Neural progenitor cell (in vitro differentiated cells): ENCODE data around the gene TTC8. TPM values are rescaled to one million over a fixed set of nuclear protein-coding genes. Genes with fewer than 3 reads are reported as not detected.

Source experiments
- DNase-seq: peaks from one replicate; pipeline ENCODE4 v3.0.0-alpha.2; 2016; ENCODE audit warnings: low spot score
- H2AFZ ChIP-seq: fragments of 200-600 bp; sonication (generic); replicated peaks from 2 replicates; pipeline ENCODE4 v1.6.1; 2016; ENCODE audit warnings: antibody characterized with exemption
- H3F3A ChIP-seq: fragments of 200-600 bp; sonication (generic); 2 replicates; pipeline ENCODE4 v1.6.1; 2016; ENCODE audit warnings: antibody characterized with exemption, low read depth
- H3K27ac ChIP-seq: fragments of 200-600 bp; sonication (generic); 2 replicates; pipeline ENCODE4 v1.5.1; 2016; ENCODE audit warnings: mild to moderate bottlenecking
- H3K27me3 ChIP-seq: fragments of 200-600 bp; sonication (generic); 2 replicates; pipeline ENCODE4 v1.6.1; 2016; ENCODE audit warnings: mild to moderate bottlenecking, moderate library complexity
- H3K36me3 ChIP-seq: fragments of 200-600 bp; sonication (generic); 2 replicates; pipeline ENCODE4 v1.5.1; 2016
- H3K4me1 ChIP-seq: fragments of 200-600 bp; sonication (generic); 2 replicates; pipeline ENCODE4 v1.6.1; 2016; ENCODE audit warnings: mixed run types
- H3K4me2 ChIP-seq: fragments of 200-600 bp; sonication (generic); 2 replicates; pipeline ENCODE4 v1.6.1; 2016
- H3K4me3 ChIP-seq: fragments of 200-600 bp; sonication (generic); 2 replicates; pipeline ENCODE4 v1.5.1; 2016
- H3K79me2 ChIP-seq: fragments of 200-600 bp; sonication (generic); 2 replicates; pipeline ENCODE4 v1.6.1; 2016; ENCODE audit warnings: low read depth
- H3K9ac ChIP-seq: fragments of 200-600 bp; sonication (generic); 2 replicates; pipeline ENCODE4 v1.6.1; 2016
- H3K9me3 ChIP-seq: fragments of 200-600 bp; sonication (generic); 2 replicates; pipeline ENCODE4 v1.5.1; 2016; ENCODE audit warnings: low read depth
- H4K20me1 ChIP-seq: fragments of 200-600 bp; sonication (generic); 2 replicates; pipeline ENCODE4 v1.6.1; 2016; ENCODE audit warnings: low read depth
- H3K27ac Mint-ChIP-seq: 3 replicates; pipeline ENCODE4 v1.8.0; 2021; ENCODE audit warnings: mixed read lengths
- H3K27me3 Mint-ChIP-seq: 2 replicates; pipeline ENCODE4 v1.8.0; 2022; ENCODE audit warnings: low read depth, mild to moderate bottlenecking, inconsistent platforms, moderate library complexity, mixed read lengths; ENCODE audit not compliant: insufficient read depth
- H3K36me3 Mint-ChIP-seq: 3 replicates; pipeline ENCODE4 v1.8.0; 2021; ENCODE audit warnings: mixed read lengths
- H3K4me1 Mint-ChIP-seq: 3 replicates; pipeline ENCODE4 v1.8.0; 2021; ENCODE audit warnings: mixed read lengths
- H3K4me3 Mint-ChIP-seq: 3 replicates; pipeline ENCODE4 v1.8.0; 2021; ENCODE audit warnings: mild to moderate bottlenecking, moderate library complexity, mixed read lengths
- H3K9me3 Mint-ChIP-seq: 3 replicates; pipeline ENCODE4 v1.8.0; 2020; ENCODE audit warnings: mixed read lengths
- EZH2 ChIP-seq: fragments of 200-600 bp; sonication (generic); IDR thresholded peaks from 2 replicates; pipeline ENCODE4 v1.6.1; 2017; ENCODE audit warnings: antibody characterized with exemption, mild to moderate bottlenecking, moderate library complexity
- EZH2phosphoT487 ChIP-seq: fragments of 200-600 bp; sonication (generic); IDR thresholded peaks from 2 replicates; pipeline ENCODE4 v1.6.1; 2017; ENCODE audit warnings: antibody characterized with exemption
- total RNA-seq: library from RNA; depleted of rRNA; stranded (reverse); fragments of >200 nt; gene quantifications from 2 replicates; pipeline ENCODE4 v1.2.3, GENCODE V29; 2015; ENCODE audit warnings: low replicate concordance
- TF ChIP-seq, protein P1 (sequence below): fragments of 200-600 bp; sonication (generic); IDR thresholded peaks from 2 replicates; pipeline ENCODE4 v1.5.1; 2017; ENCODE audit warnings: antibody characterized with exemption, mild to moderate bottlenecking

TTC8 gene
- total RNA-seq, 1 donor from 2014 or later, result 35.0 TPM

DNA sequence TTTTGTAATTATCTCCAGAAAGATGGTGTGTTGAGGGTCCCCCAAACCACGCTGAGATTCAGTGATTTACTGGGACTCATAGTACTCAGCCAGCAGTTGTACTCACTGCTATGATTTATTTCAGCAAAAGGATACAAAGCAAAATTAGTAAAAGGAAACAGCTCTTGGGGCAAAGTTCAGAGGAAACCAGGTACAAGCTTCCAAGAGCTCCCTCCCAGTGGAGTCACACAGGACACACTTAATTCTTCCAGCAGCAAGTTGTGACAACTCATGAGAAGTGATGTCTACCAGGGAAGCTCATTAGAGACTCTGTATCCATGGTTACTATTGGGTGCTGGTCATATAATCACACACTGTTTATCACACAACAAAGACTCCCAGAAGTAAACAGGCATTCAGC lies 38.7 kb downstream of the TTC8 start:
- H3K27ac ChIP-seq, result no peak overlapping the region
- H3K9me3 Mint-ChIP-seq, result no peaks in the 10 kb centered on the region
- H3K27ac Mint-ChIP-seq, result no peak overlapping the region
- H3K4me1 Mint-ChIP-seq, result peaks cover 4% of the 10 kb centered on the region
- TF ChIP-seq, protein P1, sequence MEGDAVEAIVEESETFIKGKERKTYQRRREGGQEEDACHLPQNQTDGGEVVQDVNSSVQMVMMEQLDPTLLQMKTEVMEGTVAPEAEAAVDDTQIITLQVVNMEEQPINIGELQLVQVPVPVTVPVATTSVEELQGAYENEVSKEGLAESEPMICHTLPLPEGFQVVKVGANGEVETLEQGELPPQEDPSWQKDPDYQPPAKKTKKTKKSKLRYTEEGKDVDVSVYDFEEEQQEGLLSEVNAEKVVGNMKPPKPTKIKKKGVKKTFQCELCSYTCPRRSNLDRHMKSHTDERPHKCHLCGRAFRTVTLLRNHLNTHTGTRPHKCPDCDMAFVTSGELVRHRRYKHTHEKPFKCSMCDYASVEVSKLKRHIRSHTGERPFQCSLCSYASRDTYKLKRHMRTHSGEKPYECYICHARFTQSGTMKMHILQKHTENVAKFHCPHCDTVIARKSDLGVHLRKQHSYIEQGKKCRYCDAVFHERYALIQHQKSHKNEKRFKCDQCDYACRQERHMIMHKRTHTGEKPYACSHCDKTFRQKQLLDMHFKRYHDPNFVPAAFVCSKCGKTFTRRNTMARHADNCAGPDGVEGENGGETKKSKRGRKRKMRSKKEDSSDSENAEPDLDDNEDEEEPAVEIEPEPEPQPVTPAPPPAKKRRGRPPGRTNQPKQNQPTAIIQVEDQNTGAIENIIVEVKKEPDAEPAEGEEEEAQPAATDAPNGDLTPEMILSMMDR, result no peak
- TF ChIP-seq EZH2phosphoT487, result no peak
- no peak for TF ChIP-seq EZH2
- no peak for DNase-seq
- no peak overlapping the region for H3K4me3 Mint-ChIP-seq
- H3K4me3 ChIP-seq, result no peak overlapping the region
- H4K20me1 ChIP-seq, result no peaks in the 10 kb centered on the region
- no peaks in the 10 kb centered on the region for H3F3A ChIP-seq
- H3K27me3 ChIP-seq, result no peaks in the 10 kb centered on the region
- no peaks in the 10 kb centered on the region for H3K9me3 ChIP-seq
- H2AFZ ChIP-seq, result no peak overlapping the region
- no peak overlapping the region for H3K9ac ChIP-seq
- no peaks in the 10 kb centered on the region for H3K4me1 ChIP-seq
- H3K79me2 ChIP-seq, result no peaks in the 10 kb centered on the region
- peaks cover 6% of the 10 kb centered on the region for H3K36me3 ChIP-seq
- H3K36me3 Mint-ChIP-seq, result peaks cover 29% of the 10 kb centered on the region
- H3K27me3 Mint-ChIP-seq, result no peaks in the 10 kb centered on the region
- no peak overlapping the region for H3K4me2 ChIP-seq

DNA sequence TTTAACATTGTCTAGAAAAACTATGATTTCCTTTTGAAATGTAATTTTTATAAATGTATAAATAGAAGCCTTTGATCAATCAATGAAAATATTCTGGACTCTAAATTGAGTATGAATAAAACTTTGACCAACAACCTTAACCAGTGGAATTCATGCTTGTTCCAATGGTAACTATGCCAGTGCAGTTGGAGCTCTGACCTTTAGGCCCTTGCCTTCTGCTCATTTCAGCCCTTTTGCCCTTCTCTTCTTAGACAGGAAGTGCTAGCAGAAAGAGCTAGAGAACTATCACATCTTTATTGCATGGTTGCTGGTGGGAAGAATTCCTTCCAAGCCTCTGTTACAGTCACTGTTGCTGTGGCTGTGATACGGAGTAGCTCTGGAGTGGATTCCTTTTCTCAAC lies 39.7 kb downstream of the TTC8 start:
- no peak for DNase-seq
- Mint-ChIP-seq H3K4me1 (peaks cover 4% of the 10 kb centered on the region), H3K27ac (no peak overlapping the region), H3K9me3 (no peaks in the 10 kb centered on the region), H3K27me3 (no peaks in the 10 kb centered on the region), H3K36me3 (peaks cover 25% of the 10 kb centered on the region), H3K4me3 (no peak overlapping the region)
- H3K36me3 ChIP-seq, result peaks cover 3% of the 10 kb centered on the region
- H3K27me3 ChIP-seq, result no peaks in the 10 kb centered on the region
- TF ChIP-seq, protein P1, result no peak
- no peak for TF ChIP-seq EZH2
- TF ChIP-seq EZH2phosphoT487, result no peak
- H3K4me3 ChIP-seq, result no peak overlapping the region
- no peak overlapping the region for H3K27ac ChIP-seq
- H3K4me2 ChIP-seq, result no peak overlapping the region
- H4K20me1 ChIP-seq, result no peaks in the 10 kb centered on the region
- no peaks in the 10 kb centered on the region for H3F3A ChIP-seq
- H3K4me1 ChIP-seq, result no peaks in the 10 kb centered on the region
- H3K9ac ChIP-seq, result no peak overlapping the region
- no peaks in the 10 kb centered on the region for H3K79me2 ChIP-seq
- H2AFZ ChIP-seq, result no peak overlapping the region
- H3K9me3 ChIP-seq, result no peaks in the 10 kb centered on the region

DNA sequence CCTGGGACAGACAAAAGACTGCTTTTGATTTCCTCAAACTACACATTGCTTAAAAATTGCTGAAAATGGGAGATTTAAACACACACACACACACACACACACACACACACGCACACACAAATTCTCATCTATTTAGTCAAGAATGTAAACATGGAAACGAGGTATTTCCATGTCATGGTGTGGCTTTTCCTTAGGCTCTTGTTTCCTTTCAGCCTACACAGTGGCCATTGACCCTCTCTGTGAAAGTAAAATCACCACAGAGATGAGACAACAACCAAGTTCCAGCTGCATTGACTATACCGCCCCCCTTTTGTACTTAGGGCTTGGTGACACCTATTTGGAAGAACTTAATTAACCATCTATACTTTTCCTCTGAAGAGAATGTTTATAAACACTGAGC lies 41.9 kb downstream of the TTC8 start:
- Histone ChIP-seq H3K27me3 (no peaks in the 10 kb centered on the region), H3K36me3 (peaks cover 5% of the 10 kb centered on the region), H4K20me1 (no peaks in the 10 kb centered on the region), H3K27ac (no peak overlapping the region), H3K4me2 (no peak overlapping the region), H2AFZ (no peak overlapping the region), H3F3A (no peaks in the 10 kb centered on the region), H3K79me2 (no peaks in the 10 kb centered on the region), H3K4me3 (no peak overlapping the region), H3K9me3 (no peaks in the 10 kb centered on the region), H3K4me1 (no peaks in the 10 kb centered on the region), H3K9ac (no peak overlapping the region)
- Mint-ChIP-seq H3K36me3 (peaks cover 22% of the 10 kb centered on the region), H3K9me3 (no peaks in the 10 kb centered on the region), H3K27me3 (no peaks in the 10 kb centered on the region), H3K4me3 (no peak overlapping the region), H3K4me1 (peaks cover 4% of the 10 kb centered on the region), H3K27ac (no peak overlapping the region)
- DNase-seq, result peak; percentile 7
- TF ChIP-seq EZH2phosphoT487, result no peak
- no peak for TF ChIP-seq EZH2
- TF ChIP-seq, protein P1, result no peak
